IPS-NIHi7 (cell line): Measurements from ENCODE around the gene SLC25A26.

Experiments
- DNase-seq: peaks from one replicate; pipeline ENCODE4 v3.0.0; 2012; ENCODE audit warnings: mixed read lengths; ENCODE audit errors: extremely low spot score

Gene SLC25A26

GRCh38 chr3:66372681-66373350 is 152.0 kb downstream of the SLC25A26 start:
- peak; percentile 91 for DNase-seq

GRCh38 chr3:66376568-66376967 is 155.8 kb downstream of the SLC25A26 start:
- no peak for DNase-seq

- DNase-seq, result no peak
These were observed 157.0 kb downstream of the SLC25A26 start for GRCh38 chr3:66377800-66378199.

- DNase-seq, result peak; percentile 76
These were observed 157.5 kb downstream of the SLC25A26 start for GRCh38 chr3:66378256-66378655.

- no peak for DNase-seq
These were observed 158.8 kb downstream of the SLC25A26 start for GRCh38 chr3:66379565-66379964.

- no peak for DNase-seq
These were observed 159.6 kb downstream of the SLC25A26 start for GRCh38 chr3:66380200-66380932.

- DNase-seq, result no peak
These were observed 160.8 kb downstream of the SLC25A26 start for GRCh38 chr3:66381626-66382025.

GRCh38 chr3:66382142-66382541 is 161.3 kb downstream of the SLC25A26 start:
- DNase-seq, result no peak

GRCh38 chr3:66383023-66383422 is 162.2 kb downstream of the SLC25A26 start:
- no peak for DNase-seq

- DNase-seq, result no peak
These were observed 163.4 kb downstream of the SLC25A26 start for GRCh38 chr3:66383998-66384745.

- DNase-seq, result no peak
These were observed 164.3 kb downstream of the SLC25A26 start for GRCh38 chr3:66385066-66385465.

- DNase-seq, result no peak
These were observed 165.5 kb downstream of the SLC25A26 start for GRCh38 chr3:66386011-66386924.

- DNase-seq, result no peak
These were observed 166.3 kb downstream of the SLC25A26 start for GRCh38 chr3:66386925-66387650.

GRCh38 chr3:66390013-66390412 is 169.2 kb downstream of the SLC25A26 start:
- DNase-seq, result no peak

- DNase-seq, result no peak
These were observed 171.7 kb downstream of the SLC25A26 start for GRCh38 chr3:66392512-66392911.

GRCh38 chr3:66392966-66393332 is 172.1 kb downstream of the SLC25A26 start:
- DNase-seq, result no peak

- DNase-seq, result no peak
These were observed 172.7 kb downstream of the SLC25A26 start for GRCh38 chr3:66393333-66394005.

- DNase-seq, result no peak
These were observed 173.4 kb downstream of the SLC25A26 start for GRCh38 chr3:66394019-66394752.

GRCh38 chr3:66394753-66395249 is 174.0 kb downstream of the SLC25A26 start:
- no peak for DNase-seq
